Prostate gland (tissue), 2 donors: ENCODE results near the gene PTGDS. TPM values are rescaled to one million over a fixed set of nuclear protein-coding genes. Genes with fewer than 3 reads are reported as not detected.

ENCODE experiments used
- DNase-seq: peaks from one replicate; pipeline ENCODE4 v3.0.0-alpha.2; 2019; ENCODE audit warnings: low spot score
- H3K27ac ChIP-seq, 2 donors: fragments of 200-600 bp; sonication (generic); 2 replicates each; pipeline ENCODE4 v1.5.1; 2017 to 2019
- H3K27me3 ChIP-seq: fragments of 200-600 bp; sonication (generic); replicated peaks from 2 replicates; pipeline ENCODE4 v1.5.1; 2019; ENCODE audit not compliant: insufficient read depth
- H3K36me3 ChIP-seq, 2 donors: fragments of 200-600 bp; sonication (generic); 1 replicate in 1 of 2; 2 replicates in 1 of 2; pipeline versions ENCODE4 v1.5.1 to v1.8.1; 2017 to 2019
- H3K4me1 ChIP-seq: fragments of 200-600 bp; sonication (generic); replicated peaks from 2 replicates; pipeline ENCODE4 v1.5.1; 2019
- H3K4me3 ChIP-seq, 2 donors: fragments of 200-600 bp; sonication (generic); 2 replicates each; pipeline ENCODE4 v1.5.1; 2017 to 2019
- H3K9me3 ChIP-seq: fragments of 200-600 bp; sonication (generic); 2 replicates; pipeline ENCODE4 v1.5.1; 2017
- POLR2A ChIP-seq: fragments of 450-650 bp; IDR thresholded peaks from one replicate; pipeline ENCODE4 v1.6.1; 2016; ENCODE audit warnings: antibody characterized with exemption, mild to moderate bottlenecking
- POLR2AphosphoS5 ChIP-seq: sonication (generic); formaldehyde crosslinking; IDR thresholded peaks from one replicate; pipeline ENCODE4 v1.6.1; 2017; ENCODE audit warnings: antibody characterized with exemption
- WGBS: methylation state at CpG from one replicate; pipeline ENCODE4 v1.1.5; 2018; 5-methylcytosine and 5-hydroxymethylcytosine counted together
- intact Hi-C: fragments of 100-400 bp; cut with DNase I; formaldehyde crosslinking; loops from one replicate; pipeline ENCODE4 v1.14.2; 2022
- total RNA-seq, 2 donors: library from RNA; depleted of rRNA; stranded (reverse); fragments of >200 nt; gene quantifications; one replicate each; pipeline ENCODE4 v1.1.0, GENCODE V29; 2016
- TF ChIP-seq, protein P1 (sequence below), 4 experiments: fragments of 200-600 bp in 2 of 4; fragments of 450-650 bp in 2 of 4; sonication (generic) in 2 of 4; IDR thresholded peaks; 1 replicate in 3 of 4; 2 replicates in 1 of 4; pipeline ENCODE4 v1.5.1; 2016 to 2019; ENCODE audit warnings: antibody characterized with exemption in 4 of 4, mild to moderate bottlenecking in 2 of 4, moderate library complexity in 2 of 4

PTGDS gene
- total RNA-seq, 2 donors from 2014 or later, result 59.4 to 5,242 TPM

- Histone ChIP-seq H3K36me3 (no peaks in the 10 kb centered on the region), H3K27ac (no peak overlapping the region), H3K9me3 (no peaks in the 10 kb centered on the region), H3K4me3 (no peak overlapping the region), H3K4me1 (peaks cover 19% of the 10 kb centered on the region), H3K27me3 (no peaks in the 10 kb centered on the region)
- TF ChIP-seq, protein P1, sequence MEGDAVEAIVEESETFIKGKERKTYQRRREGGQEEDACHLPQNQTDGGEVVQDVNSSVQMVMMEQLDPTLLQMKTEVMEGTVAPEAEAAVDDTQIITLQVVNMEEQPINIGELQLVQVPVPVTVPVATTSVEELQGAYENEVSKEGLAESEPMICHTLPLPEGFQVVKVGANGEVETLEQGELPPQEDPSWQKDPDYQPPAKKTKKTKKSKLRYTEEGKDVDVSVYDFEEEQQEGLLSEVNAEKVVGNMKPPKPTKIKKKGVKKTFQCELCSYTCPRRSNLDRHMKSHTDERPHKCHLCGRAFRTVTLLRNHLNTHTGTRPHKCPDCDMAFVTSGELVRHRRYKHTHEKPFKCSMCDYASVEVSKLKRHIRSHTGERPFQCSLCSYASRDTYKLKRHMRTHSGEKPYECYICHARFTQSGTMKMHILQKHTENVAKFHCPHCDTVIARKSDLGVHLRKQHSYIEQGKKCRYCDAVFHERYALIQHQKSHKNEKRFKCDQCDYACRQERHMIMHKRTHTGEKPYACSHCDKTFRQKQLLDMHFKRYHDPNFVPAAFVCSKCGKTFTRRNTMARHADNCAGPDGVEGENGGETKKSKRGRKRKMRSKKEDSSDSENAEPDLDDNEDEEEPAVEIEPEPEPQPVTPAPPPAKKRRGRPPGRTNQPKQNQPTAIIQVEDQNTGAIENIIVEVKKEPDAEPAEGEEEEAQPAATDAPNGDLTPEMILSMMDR (IDR thresholded peaks at IDR 0.05), result no peak
- TF ChIP-seq POLR2A (no peak), POLR2AphosphoS5 (no peak)
- intact Hi-C loops, result no loop called here
- DNase-seq, result no peak
- WGBS, result 83% methylated on average over 18 of the region's 18 CpGs
Observed at GRCh38 chr9:136997830-136998234, 20.5 kb downstream of the PTGDS start.

GRCh38 chr9:137000177-137000930 is 23.1 kb downstream of the PTGDS start:
- Histone ChIP-seq H3K4me3 (no peak overlapping the region), H3K4me1 (peaks cover 12% of the 10 kb centered on the region), H3K9me3 (no peaks in the 10 kb centered on the region), H3K27ac (no peak overlapping the region), H3K36me3 (no peaks in the 10 kb centered on the region), H3K27me3 (no peaks in the 10 kb centered on the region)
- WGBS, result 61% methylated on average over 10 of the region's 10 CpGs
- DNase-seq, result no peak
- intact Hi-C loops, result no loop called here
- TF ChIP-seq, protein P1 (IDR thresholded peaks at IDR 0.05), result no peak
- TF ChIP-seq POLR2AphosphoS5, result no peak
- TF ChIP-seq POLR2A, result no peak

DNA sequence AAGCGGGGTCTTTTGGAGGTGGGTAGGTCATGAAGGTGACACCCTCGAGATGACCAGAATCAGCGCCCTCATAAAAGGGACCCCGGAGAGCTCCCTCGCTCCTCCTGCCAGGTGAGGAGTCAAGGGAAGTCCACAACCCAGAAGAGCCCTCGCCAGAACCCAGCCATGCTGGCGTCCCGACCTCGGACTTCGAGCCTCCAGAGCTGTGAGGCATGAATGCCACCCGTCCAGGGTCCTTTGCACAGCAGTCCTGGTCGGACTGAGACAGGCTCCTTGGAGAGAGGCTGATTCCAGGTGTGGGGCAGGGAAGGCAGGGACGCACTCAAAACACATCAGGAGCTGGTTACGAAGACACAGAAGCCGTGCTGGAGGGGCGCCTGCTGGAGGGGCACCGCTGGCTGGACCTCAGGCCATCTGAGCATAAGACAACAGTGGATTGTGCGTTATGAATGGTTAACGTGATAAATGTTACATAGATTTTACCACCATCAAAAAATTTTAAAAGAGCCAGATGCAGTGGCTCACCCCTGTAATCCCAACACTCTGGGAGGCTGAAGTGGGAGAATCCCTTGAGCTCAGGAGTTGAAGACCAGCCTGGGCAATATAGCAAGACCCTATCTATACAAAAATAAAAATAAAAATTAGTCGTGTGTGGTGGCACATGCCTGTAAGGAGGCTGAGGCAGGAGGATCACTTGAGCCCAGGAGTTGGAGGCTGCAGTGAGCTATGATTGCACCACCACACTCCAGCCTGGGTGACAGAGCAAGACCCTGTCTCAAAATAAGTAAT is 24.7 kb downstream of the PTGDS start:
- no peak overlapping the region for H3K4me3 ChIP-seq
- no peaks in the 10 kb centered on the region for H3K36me3 ChIP-seq
- TF ChIP-seq POLR2AphosphoS5 (no peak), POLR2A (no peak)
- TF ChIP-seq, protein P1 (IDR thresholded peaks at IDR 0.05), result no peak
- H3K9me3 ChIP-seq, result no peaks in the 10 kb centered on the region
- H3K27me3 ChIP-seq, result no peaks in the 10 kb centered on the region
- no peak overlapping the region for H3K27ac ChIP-seq
- no peak for DNase-seq
- WGBS, result 84% methylated on average over 20 of the region's 20 CpGs
- no peaks in the 10 kb centered on the region for H3K4me1 ChIP-seq
- intact Hi-C loops, result no loop called here

GRCh38 chr9:137002646-137003041 is 25.3 kb downstream of the PTGDS start:
- TF ChIP-seq POLR2A (no peak), POLR2AphosphoS5 (no peak)
- TF ChIP-seq, protein P1 (IDR thresholded peaks at IDR 0.05), result no peak
- Histone ChIP-seq H3K9me3 (no peaks in the 10 kb centered on the region), H3K4me1 (no peaks in the 10 kb centered on the region), H3K4me3 (no peak overlapping the region), H3K27me3 (no peaks in the 10 kb centered on the region), H3K36me3 (no peaks in the 10 kb centered on the region), H3K27ac (no peak overlapping the region)
- intact Hi-C loops, result no loop called here
- 85% methylated on average over 10 of the region's 10 CpGs for WGBS
- DNase-seq, result no peak
